Activated T-cell treated with anti-CD3 and anti-CD28 coated beads for 24 hours (primary cell): ENCODE data around the gene TRIM38.

Experiments used
- DNase-seq: peaks from one replicate; pipeline ENCODE4 v3.0.0-alpha.2; 2020; ENCODE audit warnings: low read depth

The TRIM38 gene

DNA sequence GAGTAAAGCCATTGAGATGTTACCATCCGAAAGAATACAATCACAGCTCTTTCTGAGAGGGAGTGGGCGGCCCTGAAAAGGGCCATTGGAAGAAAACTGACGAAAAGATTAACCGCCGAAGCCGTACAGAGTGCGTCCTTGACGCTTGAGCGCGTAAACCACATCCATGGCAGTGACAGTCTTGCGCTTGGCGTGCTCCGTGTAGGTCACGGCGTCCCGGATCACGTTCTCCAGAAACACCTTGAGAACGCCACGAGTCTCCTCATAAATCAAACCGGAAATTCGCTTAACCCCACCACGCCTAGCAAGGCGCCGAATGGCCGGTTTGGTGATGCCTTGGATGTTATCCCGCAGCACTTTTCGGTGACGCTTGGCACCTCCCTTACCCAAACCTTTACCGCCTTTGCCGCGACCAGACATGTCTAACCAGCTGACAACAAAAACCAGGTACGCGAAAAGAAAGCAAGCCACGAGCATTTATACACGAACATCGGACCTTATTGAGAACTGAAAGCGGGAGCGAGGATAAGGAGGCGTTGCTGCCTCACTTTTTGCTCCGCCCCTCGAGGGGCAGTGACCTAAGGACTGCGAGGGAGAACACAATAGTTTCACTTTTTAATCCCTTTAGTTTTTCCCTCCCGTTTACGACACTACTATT, 64.4 kb downstream of the TRIM38 start:
- DNase-seq, result peak; percentile 93

DNA sequence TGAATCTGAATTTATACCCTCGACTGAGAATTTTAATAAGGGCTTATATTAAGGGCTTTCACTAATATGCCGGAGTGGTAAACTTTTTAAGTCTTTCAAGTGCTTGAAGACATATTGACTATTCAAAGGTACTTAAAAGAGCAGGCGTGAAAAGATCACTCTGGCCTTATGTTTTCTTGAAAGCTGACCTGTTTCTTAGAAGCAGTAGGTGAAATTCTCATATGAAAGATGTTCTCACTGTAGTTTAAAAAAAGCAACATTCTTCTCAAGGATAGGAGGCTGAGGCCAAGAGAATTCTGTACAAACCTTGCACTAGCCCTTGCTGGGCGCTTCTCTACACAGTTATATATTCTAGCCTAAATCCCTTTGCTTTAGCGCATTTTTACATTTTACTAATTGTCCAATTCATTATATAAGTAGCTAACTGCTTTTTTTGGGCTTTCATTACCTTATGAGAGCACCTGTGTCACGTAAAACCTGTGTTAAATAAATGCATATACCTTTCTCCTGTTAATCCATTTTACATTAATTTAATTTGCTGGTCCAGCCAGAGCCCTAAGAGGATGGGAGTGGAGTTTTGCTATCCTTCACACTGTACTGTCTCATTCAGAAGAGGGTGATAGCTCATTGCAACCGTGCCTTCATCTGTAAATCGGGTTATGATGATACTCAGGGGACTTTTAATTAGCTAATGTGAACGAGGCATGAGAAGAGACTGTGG, 65.0 kb downstream of the TRIM38 start:
- no peak for DNase-seq

- no peak for DNase-seq
Measured at GRCh38 chr6:26028212-26028745, 65.7 kb downstream of the TRIM38 start.

GRCh38 chr6:26028746-26029569, 66.4 kb downstream of the TRIM38 start:
- no peak for DNase-seq

- DNase-seq, result no peak
Measured at GRCh38 chr6:26029570-26029856, 66.9 kb downstream of the TRIM38 start.

DNA sequence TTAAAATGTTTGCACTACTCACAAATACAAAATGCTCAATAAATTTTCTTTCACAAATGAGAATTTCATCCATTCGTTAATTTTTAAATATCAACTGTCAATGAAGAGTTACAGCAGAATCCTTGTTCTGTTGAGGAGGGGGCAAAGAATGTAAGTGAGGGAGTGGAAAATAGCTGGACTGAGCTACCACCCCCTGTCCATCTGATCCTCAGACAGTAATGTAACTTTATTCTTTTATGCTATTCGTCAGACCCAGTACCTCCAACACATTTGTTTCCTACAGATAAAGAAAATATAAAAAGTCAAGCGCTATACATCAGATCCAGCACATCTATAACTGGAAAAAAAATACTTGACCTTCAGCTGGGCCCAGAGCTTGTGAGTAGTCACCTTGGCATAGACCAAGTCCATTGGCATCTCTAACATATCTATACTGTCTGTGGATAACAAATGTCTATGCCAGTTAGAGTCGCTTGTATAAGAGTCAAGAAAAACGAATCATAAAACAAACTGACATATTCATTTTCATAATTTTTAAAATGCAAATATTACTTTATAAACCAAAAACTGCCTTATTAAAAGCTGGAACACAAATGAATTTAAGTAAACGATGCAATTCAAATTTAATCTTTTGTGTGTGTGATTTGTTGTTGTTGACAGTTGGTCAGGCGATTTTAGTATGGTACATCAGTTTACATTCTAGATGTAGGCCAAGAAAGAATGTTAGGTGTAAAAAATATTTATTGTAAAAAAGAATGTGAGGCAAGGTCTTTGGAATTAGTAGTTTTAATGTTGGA, 67.5 kb downstream of the TRIM38 start:
- no peak for DNase-seq

GRCh38 chr6:26030716-26031115, 68.1 kb downstream of the TRIM38 start:
- DNase-seq, result no peak

GRCh38 chr6:26031151-26031594, 68.6 kb downstream of the TRIM38 start:
- no peak for DNase-seq

- peak; percentile 79 for DNase-seq
Measured at GRCh38 chr6:26031595-26032339, 69.2 kb downstream of the TRIM38 start.

GRCh38 chr6:26032340-26033084, 69.9 kb downstream of the TRIM38 start:
- no peak for DNase-seq

DNA sequence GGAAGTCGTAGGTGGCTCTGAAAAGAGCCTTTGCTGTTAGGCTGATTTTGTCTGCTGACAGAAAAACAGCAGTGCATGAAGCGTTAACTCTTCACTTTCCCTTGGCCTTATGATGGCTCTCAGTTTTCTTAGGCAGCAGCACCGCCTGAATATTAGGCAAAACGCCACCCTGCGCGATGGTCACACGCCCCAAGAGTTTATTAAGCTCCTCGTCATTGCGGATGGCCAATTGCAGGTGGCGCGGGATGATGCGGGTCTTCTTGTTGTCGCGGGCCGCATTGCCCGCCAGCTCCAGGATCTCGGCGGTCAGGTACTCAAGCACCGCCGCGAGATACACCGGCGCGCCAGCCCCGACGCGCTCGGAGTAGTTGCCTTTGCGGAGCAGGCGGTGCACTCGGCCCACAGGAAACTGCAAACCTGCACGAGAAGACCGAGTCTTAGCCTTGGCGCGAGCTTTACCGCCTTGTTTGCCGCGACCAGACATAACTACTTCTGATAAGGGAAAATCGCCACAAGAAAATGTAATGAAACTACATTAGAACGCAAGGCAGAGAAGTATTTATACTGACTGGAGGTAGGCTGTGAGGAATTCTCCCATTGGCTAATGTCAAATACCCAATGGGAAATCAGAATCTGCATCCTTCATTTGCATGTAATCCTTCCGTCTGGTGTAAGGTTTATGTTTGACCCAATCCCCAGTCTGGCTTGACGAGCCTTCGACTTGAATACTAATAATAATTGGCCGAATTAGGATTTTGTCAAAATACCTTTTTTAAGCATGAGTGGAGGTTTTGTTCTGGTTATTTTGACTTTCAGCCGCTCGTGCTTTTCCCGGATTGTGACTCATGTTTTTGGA, 70.7 kb downstream of the TRIM38 start:
- DNase-seq, result no peak

GRCh38 chr6:26033941-26034354, 71.3 kb downstream of the TRIM38 start:
- DNase-seq, result no peak

DNA sequence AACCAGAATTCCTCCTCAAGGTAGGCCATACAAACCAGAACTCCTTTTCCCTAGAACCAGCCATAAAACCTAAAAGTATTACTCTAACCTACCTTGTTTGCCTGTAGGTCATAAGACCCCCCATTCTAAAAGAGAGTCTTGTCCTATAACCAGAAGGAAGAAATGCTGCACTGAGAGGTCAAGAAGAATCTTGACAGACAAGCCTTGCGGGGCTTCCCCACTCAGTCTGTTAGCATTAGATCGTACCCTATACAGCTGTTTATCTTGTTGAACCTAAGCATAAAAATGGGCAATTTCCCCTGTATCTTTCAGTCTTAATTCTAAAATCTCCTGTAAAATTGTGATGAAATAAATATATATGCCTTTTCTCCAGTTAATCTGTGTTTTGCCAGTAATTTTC, 72.3 kb downstream of the TRIM38 start:
- no peak for DNase-seq
